ENCODE results near the gene CD81. TPM values are rescaled to one million over a fixed set of nuclear protein-coding genes. Genes with fewer than 3 reads are reported as not detected.

The CD81 gene
- total and polyA plus RNA-seq, 8 donors = 595 to 754 (median 652) TPM

- Histone ChIP-seq H3K9me3 (no peaks in the 10 kb centered on the region), H3K27me3 (peaks cover 0 to 16% of the 10 kb centered on the region in 2 donors), H3K27ac (no peak overlapping the region), H3K4me1 (peaks cover 0 to 10% of the 10 kb centered on the region in 2 donors), H3K4me3 (no peak overlapping the region), H3K36me3 (no peaks in the 10 kb centered on the region)
- DNase-seq (peak in 1 of 4 donors; percentile 77), ATAC-seq (no peak)
- intact Hi-C loops (cut with DNase I) = loop anchor here (5.0 to 10.0 kb wide), 3 partner anchors 102 to 462 kb away; partner anchors contain the start of gene CDKN1C (in 1 of the 2)
- no peak for TF ChIP-seq CTCF (IDR thresholded peaks at IDR 0.05)
Observed at GRCh38 chr11:2424811-2425495, 47.8 kb downstream of the CD81 start.

GRCh38 chr11:2425506-2425905 is 48.4 kb downstream of the CD81 start:
- intact Hi-C loops (cut with DNase I) = loop anchor here (5.0 to 10.0 kb wide), 3 partner anchors 102 to 462 kb away; partner anchors contain the start of gene CDKN1C (in 1 of the 2)
- no peak overlapping the region for H3K27ac ChIP-seq
- H3K9me3 ChIP-seq = no peaks in the 10 kb centered on the region
- H3K36me3 ChIP-seq = no peaks in the 10 kb centered on the region
- peaks cover 0 to 5% of the 10 kb centered on the region in 2 donors for H3K4me1 ChIP-seq
- peak in 1 of 4 donors; percentile 64 for DNase-seq
- peaks cover 0 to 16% of the 10 kb centered on the region in 2 donors for H3K27me3 ChIP-seq
- H3K4me3 ChIP-seq = no peak overlapping the region
- no peak for ATAC-seq
- no peak for TF ChIP-seq CTCF (IDR thresholded peaks at IDR 0.05)

- intact Hi-C loops (cut with DNase I) = loop anchor here (2.0 to 10.0 kb wide), 4 partner anchors 101 to 461 kb away; partner anchors contain the start of gene CDKN1C (in 1 of the 2)
Observed at GRCh38 chr11:2426221-2426620, 49.1 kb downstream of the CD81 start.

GRCh38 chr11:2426826-2427521 is 49.9 kb downstream of the CD81 start:
- Histone ChIP-seq H3K4me3 (no peak overlapping the region), H3K9me3 (no peaks in the 10 kb centered on the region), H3K36me3 (no peaks in the 10 kb centered on the region), H3K27me3 (peaks cover 0 to 6% of the 10 kb centered on the region in 2 donors), H3K4me1 (no peaks in the 10 kb centered on the region), H3K27ac (no peak overlapping the region)
- ATAC-seq = peak; percentile 83
- peak in 1 of 4 donors; percentile 81 for DNase-seq
- intact Hi-C loops (cut with DNase I) = loop anchor here (2.0 to 10.0 kb wide), 4 partner anchors 100 to 460 kb away; partner anchors contain the start of gene CDKN1C (in 1 of the 2)
- no peak for TF ChIP-seq CTCF (IDR thresholded peaks at IDR 0.05)

More at GRCh38 chr11:2426221-2426620, 49.1 kb downstream of the CD81 start:
- H3K4me1 ChIP-seq = no peaks in the 10 kb centered on the region
- DNase-seq (peak in 1 of 4 donors; percentile 73), ATAC-seq (no peak)
- H3K27ac ChIP-seq = no peak overlapping the region
- peaks cover 0 to 12% of the 10 kb centered on the region in 2 donors for H3K27me3 ChIP-seq
- no peak overlapping the region for H3K4me3 ChIP-seq
- H3K9me3 ChIP-seq = no peaks in the 10 kb centered on the region
- no peaks in the 10 kb centered on the region for H3K36me3 ChIP-seq
- TF ChIP-seq CTCF (IDR thresholded peaks at IDR 0.05) = no peak
